ENCODE data around the gene APOL1.
"Not testable (repeated sequence)": the region's sequence is repeated elsewhere in the genome, so short reads cannot be mapped to it uniquely, and the experiment has no call there.

Gene APOL1

DNA sequence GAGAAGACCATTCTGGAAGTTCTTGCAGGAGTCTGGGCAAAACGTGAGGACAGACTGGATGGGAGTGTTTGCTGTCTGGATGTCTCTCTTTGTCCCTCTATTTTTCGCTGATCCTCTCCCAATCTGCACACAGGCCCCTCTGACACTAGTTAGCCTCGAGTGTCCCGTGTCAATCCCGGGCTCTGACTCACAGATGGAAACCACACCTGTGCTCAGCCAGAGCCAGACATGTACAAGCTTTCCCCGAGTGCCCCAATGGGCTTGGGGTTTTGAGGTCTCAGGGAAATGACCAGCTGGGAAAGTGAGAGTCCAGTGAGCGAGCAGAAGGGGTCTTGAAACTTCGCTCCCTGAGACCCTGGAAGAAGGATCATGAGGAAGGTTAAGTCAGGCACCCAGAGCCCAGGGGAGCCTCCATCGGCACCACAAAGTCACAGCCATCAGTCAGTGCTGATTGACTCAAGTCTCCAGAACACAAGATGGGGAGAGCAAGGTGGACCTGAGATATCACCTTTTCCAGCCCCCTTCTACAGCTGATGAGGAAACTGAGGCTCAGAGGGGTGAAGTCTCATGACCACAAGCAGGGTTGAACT lies 27.5 kb upstream of the APOL1 start:
- DNase-seq (ENCODE audit: low spot score) = no peak

DNA sequence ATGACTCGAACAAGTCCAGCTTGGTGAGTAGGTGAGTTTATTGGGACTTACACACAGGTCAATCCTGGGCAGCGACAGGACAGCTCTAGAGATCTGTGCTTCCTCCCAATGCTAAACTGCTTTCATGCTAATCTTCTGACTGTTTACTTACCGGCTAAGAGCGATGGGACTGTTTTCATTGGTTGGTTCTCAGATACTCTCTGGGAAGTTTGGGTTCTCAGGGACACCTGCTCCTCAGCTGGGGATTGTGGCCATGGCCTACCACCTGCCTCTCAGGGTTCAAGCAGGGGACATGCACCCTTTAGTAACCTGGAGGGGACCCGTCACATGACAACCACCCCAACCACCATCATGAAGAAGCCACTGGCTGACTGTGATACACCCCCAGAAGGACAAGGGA lies 26.7 kb upstream of the APOL1 start:
- DNase-seq (ENCODE audit: low spot score) = no peak

DNA sequence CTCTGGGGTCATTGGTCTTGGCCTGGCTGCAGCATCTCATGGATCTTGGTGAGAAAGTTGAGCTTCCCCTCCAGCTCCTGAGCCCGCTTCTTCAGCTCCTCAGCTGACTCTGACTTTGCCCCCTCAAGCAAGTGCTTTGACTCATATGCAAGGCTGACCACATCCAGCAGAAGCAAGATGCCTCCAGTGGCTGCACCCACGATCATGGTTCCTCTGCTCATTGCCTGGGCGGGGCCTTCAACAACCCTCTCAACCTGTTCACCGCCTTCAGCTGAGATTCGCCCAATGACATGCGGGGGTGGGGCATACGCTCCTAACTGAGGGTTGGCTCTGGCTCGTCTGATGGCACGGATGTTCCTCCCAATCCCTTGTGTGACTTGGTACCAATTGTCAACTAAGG lies 25.5 kb upstream of the APOL1 start:
- DNase-seq (ENCODE audit: low spot score) = no peak

DNA sequence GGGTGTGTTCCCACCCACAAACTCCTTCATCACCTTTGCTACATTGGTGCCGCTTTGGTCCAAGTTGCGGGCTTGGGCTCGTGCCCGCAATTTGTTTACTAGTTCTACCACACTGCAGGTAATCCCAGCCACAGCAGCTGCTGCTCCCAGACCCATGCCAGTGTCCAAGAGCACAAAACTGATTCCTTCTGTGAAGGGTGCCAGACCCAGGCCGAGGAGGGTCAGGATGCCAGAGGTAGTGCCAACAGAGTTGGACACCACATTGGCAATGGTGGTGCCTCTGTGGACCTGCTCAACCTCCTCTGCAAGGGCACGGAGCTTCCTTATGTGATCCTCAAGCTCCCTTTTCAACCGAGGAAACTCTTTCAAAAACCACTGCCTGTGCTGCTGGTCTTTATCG lies 25.1 kb upstream of the APOL1 start:
- no peak for DNase-seq (ENCODE audit: low spot score)

DNA sequence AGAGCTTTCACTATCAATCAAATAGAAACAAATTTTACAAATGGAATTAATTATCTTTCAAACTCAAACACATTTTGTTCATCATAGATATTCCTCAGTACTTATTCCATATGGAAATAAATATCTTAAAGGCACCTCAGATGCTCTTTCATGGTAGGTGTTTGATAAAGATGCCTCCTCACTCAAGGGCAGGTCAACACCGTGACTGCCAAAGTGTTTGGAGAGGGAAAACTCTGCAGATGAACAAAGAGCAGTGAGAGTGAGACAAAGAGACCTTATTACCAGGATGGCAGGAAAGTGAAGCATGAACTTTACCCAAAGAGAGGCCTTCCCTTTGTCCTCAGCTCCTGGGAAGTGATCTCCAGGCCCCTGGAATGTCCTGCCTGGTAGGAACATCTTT lies 24.6 kb upstream of the APOL1 start:
- DNase-seq (ENCODE audit: low spot score) = not testable (repeated sequence)

DNA sequence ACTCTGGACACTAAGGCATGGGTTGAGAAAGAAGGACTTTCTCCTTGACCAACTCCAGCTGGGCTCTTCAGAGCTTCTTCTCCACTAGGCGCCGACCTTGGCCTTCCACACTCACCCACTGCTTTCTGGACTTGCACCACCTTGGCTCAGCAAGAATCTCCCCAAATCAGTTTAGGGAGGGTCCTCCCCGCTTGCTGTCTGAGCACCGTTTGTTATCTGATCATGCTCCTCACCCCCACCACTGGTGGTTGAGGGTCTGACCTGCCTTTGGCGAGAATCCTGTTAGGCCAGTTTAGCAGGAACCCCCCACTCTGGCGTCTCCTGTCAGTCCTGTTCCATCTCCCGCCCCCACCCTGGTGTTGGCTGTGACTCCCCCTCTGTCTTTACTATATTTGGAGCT lies 24.0 kb upstream of the APOL1 start:
- no peak for DNase-seq (ENCODE audit: low spot score)

DNA sequence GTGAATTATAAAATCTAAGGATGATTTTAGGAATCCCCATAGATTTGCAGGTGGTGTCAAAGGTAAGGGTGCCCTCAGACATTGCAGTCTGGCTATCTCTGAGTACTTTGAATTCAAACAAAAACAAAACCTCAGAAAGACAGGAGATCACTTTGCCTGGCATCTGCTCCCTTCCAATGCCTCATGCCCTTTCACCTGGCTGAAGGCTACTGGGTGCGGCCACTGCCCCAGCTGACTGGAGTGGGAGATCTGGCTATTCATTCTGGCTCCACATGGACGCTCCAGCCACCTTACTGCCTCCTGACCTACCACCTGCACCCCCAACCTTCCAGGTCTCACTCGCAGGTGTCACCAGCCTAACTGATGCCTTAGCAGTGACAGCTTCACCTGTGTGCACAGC lies 23.3 kb upstream of the APOL1 start:
- not testable (repeated sequence) for DNase-seq (ENCODE audit: low spot score)

DNA sequence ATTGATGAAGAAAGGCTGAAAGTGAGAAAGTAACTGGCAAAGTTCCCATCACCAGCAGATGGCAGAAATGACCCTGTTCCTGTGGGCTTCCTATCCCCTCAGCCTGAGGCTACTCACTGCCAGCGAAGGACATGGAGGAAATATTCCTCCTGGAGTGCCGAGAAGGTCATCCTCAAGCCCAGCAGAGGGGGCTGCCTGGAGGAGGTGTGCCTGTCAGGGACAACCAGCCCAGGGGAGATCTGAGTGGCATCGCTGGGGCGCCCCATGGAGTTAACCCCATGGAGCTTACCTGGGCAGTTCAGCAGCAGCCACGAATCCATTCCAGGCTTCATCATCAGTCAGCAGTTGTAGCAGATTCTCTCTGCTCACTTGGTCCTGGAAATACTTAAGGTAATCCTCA lies 21.9 kb upstream of the APOL1 start:
- not testable (repeated sequence) for DNase-seq (ENCODE audit: low spot score)

DNA sequence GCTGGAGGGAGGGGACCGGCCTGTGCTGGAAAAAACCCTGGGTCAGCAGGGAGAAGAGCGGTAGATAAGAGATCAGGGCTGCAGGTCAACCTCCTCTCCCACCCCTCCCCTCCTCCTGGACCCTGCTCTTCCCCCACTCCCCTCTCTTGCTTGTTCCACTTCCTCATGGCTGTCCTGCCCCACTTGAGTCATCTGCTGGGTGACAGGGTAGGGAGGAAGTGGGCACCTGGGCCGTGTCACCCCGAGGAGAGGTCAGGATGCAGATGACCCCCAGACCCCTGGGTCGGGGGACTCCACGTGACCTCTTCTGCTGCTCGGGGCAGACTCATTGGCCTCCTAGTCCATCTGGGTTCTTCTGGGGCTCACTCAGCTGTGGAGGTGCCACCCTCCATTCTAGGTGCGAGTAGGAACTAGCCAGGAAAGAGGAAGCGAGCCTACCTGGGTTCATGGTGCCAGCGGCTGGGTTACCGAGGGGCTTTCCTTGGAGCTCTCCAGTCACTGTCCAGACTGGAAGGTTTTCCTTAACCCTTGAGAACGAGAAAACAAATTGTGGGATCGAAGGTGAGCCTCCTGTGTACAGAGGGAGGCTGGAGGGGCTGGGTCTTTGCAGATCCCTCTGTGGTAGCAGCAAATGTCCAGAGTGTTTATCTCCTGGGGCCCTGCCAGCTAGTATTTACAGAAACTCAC lies 20.1 kb upstream of the APOL1 start:
- DNase-seq (ENCODE audit: low spot score) = no peak

DNA sequence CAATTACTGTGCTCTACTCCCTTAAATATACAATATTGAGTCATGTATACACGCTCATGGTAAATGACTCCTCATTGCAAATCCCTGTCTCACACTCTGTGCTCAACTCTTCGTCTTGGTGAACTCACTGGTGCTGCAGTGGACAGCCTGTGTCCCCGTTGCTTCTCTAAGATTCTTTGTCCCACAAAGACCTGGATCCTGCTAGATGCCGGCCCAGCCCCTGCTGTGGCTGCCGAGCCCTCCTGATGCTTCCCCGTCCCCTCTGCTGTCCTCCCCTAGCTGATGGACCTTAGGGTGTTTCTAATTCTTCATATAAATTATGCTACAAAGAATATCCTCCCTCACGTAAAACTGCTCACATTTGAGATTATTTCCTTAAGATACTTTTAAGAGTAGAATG lies 19.1 kb upstream of the APOL1 start:
- no peak for DNase-seq (ENCODE audit: low spot score)

DNA sequence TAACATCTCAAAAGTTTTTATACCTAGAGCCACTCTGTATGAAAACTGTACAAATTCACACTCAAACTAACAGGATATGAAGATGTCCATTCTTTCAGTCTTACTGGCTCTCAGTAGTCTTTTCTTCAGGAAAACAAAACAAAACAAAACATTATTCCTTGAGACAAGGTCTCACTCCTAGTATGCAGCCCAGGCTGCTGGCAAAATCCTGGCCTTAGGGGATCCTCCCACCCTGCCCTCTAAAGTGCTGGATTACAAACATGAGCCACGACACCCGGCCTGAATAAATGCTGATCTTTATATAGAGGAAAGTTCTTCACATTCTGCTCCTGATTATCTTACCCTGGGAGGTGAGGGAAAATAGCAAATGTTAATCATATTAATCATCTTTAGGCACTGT lies 18.7 kb upstream of the APOL1 start:
- no peak for DNase-seq (ENCODE audit: low spot score)

DNA sequence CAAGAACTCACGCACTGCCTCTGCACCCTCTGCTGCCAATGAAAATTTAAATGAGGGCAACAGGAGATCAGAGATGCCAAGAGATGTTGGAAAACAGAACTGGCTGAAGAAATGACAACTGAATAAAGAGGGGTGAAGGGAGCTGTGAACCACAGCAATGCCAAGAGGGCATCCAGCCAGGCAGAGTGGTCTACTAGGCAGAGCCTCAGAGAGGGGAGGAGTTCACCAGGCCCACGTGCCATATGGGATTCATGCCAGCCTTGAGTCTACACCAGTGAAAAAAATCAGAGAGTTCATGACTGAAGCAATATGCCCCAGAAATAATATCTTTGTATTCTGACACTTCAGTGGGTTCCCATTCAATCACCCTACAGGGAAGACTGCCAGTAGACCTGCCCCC lies 18.0 kb upstream of the APOL1 start:
- DNase-seq (ENCODE audit: low spot score) = no peak

DNA sequence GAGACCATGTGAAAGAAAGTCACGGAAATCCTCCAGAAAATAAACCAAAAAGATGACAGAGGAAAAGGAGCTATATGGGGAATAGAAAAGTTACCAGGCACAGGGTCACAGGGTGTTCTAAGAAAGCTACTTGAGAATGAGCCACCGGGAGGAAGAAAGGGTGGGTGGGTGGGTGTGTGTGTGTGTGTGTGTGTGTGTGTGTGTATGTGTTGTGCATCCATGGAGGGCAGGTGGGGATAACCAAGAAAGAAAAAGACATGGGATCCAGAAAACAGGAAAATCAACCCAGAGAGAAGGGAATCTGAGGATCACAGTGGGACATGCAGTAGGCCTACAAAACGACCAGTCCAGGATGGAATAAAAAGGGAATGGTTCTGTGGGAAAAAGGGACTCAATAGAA lies 17.3 kb upstream of the APOL1 start:
- DNase-seq (ENCODE audit: low spot score) = no peak

DNA sequence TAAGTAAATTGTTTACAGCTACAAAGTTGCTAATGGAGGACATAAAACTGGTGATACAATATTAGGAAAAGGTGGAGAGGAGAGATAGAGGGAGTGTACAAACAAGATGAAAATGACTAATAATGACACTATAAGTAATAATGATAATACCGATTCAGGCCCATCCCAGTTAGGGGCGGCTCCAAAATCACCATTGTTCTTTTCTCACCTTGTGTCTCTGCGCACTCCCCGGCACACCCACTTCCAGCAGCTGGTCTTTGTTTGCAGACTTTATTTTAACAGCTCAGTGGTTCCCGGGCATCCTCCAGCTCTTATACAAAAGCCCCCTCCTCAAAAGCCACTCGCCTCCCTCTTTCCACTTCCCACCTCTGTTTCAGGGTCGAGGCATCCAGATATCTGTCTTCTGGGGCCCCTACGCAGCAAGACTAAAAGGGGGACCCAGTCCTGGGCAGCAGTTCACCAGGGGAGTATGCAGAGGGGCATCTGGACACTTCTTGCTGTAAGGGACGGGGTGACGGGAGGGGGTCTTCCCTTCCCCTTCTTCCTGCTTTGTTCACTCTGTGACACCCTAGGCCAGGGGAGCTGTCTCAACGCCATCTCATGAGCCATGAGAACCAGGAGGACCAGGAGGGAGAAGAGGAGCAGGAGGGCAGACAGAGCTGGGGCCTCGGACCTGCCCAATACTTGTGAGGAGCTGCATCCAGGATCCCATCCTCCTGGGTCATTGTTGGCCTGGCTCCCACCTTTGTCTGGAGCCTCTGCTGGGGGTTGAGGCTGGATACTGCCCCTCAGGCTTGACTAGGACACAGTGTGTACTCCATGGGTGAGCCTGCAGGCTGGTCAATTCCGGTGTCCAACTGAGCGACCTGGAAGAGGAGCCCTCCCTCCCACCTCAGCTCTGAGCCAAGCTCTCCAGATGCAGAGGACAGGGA lies 16.3 kb upstream of the APOL1 start:
- no peak for DNase-seq (ENCODE audit: low spot score)

DNA sequence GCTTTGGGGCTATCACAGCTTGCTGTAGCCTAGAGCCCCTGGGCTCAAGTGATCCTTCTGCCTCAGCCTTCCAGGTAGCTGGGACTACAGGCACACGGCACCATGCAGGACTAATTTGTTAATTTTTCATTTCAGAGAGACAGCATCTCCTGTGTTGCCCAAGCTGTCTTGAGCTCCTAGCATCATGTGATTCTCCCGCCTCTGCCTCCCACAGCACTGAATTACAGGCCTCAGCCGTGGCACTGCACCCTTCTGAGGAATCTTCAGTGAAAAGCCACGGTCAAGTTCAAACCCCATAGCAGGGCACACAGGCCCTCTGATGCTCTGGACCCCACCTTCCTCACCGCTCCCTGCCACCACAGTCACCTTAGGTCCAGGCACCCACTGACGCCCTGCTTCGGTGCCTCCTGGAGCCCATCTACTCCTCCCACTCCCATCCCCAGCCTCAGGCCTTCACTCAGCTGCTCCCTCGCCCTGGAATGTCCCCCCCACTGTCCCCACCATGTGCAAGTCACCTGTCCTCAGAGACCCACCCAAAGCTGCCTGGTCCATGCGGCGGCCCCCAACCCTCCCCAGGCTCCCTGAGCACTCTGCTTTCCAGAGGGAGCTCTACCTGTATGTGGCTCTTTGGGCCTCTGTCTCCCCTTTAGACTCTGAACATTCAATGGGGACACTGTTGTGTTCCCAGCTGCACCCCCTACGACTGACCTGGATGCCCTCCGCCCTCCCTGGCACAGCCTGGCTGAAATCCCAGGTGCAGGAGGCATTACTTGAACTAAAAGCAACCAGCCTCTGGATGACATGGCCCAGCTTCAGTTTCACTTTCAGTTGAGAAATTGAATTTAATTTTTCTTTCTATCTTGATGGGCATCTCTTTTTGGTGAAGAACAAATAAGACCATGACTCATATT lies 15.2 kb upstream of the APOL1 start:
- DNase-seq (ENCODE audit: low spot score) = peak; percentile 46

DNA sequence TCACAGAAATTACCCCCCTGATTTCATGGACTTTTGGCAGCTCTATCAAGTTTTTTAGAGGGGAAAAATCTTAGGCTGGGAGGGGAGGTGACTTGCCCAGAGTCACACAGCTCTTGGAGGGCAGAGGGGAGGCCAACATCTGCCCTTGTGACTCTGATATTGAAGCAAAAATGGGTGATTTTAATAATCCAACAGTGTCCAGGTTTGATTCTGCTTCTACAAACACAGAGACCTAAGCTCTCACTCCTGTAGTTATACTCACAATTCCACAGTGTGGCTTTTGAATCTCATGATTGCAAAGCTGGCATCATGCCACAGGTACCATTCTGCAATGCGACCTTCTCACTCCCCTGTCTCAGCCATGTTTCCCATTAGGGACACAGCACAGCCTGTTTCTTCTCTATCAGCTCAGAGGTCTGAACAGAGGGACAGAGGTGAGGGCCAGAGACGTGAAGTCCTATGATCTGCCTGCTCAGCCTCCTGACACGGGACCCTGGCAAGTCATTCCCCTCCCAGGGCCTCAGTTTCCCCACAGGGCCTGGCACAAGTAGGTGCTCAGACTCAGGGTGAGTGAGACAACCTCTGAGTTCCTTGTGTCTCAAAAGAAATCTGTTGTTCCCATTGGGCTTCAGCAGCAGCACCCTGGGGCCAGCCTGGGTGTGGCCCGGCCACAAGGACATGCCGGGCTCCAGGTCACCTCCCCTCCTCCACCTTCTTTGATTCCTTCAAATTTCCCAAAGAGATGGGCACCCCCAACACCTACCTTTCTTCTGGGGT lies 14.4 kb upstream of the APOL1 start:
- peak; percentile 62 for DNase-seq (ENCODE audit: low spot score)

DNA sequence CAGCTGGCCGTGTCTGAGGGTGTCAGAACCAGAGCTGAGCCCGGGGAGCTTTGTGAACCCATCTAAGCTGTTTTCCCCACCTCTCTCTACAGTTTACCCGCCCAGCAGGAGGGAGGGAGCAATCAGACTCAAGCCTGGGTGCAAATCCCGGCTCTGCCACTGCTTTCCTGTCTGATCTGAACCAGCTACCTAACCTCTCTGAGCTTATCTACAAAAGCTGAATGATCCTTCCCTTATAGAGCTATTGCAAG lies 13.9 kb upstream of the APOL1 start:
- no peak for DNase-seq (ENCODE audit: low spot score)

DNA sequence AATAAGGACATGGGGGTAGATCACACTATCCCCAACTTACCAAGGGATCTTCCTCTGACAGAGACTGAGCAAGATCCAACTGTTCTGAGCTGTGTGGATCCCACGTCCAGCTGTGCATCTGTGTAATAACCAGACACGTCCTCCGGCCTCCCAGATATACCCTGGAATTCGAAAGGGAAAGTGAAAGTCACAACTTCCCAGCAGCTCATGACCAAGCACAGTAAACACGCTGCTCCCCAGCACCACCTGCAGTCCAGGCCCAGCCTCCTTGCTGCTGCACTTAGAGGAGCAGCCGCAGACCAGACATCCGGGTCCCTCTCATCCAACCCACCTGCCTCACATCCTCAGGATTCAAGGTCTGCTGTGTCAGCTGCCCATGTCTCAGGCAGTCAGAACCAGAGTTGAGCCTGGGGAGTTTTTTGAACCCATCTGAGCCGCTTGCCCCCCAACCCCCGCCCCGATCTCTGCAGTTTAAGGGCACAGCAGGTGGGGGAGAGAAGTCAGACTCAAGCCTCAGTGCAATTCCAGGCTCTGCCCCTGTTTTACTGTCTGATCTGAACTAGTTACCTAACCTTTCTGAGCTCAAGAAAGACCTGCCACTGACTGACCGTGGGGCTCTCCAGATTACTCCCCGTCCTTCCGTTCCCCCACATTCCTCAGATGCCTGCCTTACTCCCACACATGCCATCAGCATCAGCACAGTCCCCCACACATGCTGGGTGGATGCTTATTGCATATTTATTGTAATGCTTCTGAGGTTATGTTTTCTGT lies 13.3 kb upstream of the APOL1 start, which contains the start of gene APOL2:
Gene APOL2, minus strand, starts transcription at position 127 of the 771 bp plus-strand sequence. CDS start 6,365 bp downstream, outside the sequence.
- peak; percentile 89 for DNase-seq (ENCODE audit: low spot score)

DNA sequence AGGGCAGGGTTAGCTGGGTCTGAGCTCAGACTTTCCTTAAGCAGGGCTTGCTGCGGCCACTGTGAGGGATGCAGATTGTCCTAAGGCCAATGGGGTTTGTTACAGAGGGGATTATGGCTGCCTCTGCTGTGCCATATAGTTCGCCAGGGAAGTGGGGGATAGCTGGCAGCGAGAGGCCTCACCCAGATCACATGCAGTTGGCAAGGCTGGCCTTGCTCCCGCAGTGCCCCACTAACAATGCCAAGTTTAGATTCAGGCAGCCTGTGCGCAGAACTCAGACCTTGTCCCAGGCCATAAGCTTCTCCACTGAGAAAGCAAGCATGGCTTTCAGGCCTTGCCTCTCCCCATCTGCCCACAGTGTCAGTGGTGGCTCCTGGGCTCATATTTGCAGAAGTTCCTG lies 8.9 kb upstream of the APOL1 start:
- DNase-seq (ENCODE audit: low spot score) = no peak

DNA sequence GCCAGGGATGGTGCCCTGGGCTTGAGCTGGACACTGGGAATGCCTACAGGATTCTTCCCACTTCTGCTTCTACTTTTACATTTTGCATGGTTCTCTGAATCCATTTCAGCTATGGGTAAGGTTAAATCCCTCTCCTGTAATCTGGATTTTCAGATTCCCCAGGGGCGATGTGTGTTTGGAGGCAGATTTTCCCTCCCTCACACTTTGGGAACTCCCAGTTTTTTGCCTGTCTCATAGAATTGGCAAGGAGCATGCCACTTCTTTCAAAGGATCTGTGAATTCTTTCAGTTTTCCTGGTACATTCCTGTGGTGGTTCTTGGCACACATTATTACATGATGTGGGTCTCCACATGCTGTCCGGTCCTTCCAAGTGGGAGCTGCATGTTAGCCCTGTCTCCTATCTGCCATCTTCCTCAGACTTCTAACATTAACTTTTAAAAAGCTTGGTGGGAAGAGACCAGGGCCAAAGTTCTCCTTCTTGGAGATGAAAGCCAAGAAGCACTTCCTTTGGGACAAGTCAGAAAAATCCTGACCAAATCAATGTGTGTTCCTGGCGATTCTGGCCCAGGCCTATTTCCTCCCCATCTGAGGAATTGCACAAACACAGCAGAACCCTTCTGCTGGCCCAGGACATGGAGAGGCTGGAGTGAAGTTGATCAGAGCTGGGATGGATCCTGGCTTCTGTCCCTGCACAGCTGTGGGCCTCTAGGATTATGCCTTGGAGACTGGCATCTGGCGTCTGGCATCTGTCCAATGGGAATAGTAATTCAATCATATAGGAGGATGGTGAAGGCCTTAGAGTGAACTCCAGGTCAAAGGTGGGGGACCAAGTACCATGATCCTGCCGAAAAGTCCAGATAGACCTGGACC lies 8.2 kb upstream of the APOL1 start:
- DNase-seq (ENCODE audit: low spot score) = no peak

Data from hematopoietic multipotent progenitor cell treated with erythropoietin and hydrocortisone succinate and interleukin-3 and kit ligand, for 17 days (in vitro differentiated cells).